Stimulated activated CD4-positive, alpha-beta T cell treated with anti-CD3 and anti-CD28 coated beads, Interleukin-1b, Interleukin-23, amount 100 ng/mL, for 24 hours (primary cell): Measurements from ENCODE around the gene ZNF212.
A peak's percentile ranks its signal among the peaks of the same experiment; 100 is the strongest.

Source experiments
- DNase-seq, 4 experiments: peaks; one replicate each; pipeline ENCODE4 v3.0.0-alpha.2; 2020; ENCODE audit warnings: low read depth in 4 of 4, low spot score in 1 of 4

Gene ZNF212

DNA sequence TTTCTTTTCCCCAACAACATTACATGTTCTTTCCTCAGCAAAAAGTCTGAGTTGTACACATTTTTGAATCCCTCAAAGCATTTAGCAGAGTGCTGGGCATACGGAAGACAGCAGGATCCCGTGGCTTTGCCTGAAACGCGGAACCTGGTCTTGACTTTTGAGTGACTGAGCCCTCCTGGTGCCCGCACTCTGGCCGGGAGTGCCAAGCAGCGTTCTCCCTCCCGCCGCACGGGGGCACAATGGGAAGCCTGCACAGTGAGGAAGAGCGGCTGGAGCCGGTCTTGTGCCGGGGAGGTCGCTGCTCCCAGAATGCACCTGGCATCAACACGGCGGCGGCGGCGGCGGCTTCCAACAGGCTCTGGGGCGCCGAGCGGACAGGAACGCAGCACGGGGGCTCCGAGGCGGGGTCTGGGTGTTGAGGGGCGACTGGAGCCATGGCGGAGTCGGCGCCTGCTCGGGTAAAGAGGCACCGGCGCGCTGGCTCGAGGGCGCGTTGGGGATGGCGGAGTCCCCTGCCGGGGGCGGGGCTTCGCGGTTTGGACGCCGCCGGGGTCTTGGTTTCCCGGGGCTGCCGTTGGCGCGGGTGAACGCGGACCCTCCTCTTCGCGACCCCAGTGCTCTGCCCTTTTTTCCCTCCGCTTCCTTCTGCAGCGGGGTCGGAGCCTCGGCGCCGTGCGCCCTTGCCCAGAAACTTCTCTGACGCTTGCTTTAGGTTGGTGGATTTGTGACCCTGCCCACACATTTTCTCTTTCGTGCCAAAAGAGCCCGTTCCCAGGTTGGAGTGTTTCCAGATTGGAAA is at the start of gene ZNF212:
TSS of gene ZNF212 (plus strand) at position 307 of the 799 bp plus-strand sequence. CDS start at position 435, 128 bp downstream.
- peak; percentile 77 to 86 (median 80) for DNase-seq

GRCh38 chr7:149191851-149192250 is 47.6 kb upstream of the ZNF212 start:
- DNase-seq = no peak

DNA sequence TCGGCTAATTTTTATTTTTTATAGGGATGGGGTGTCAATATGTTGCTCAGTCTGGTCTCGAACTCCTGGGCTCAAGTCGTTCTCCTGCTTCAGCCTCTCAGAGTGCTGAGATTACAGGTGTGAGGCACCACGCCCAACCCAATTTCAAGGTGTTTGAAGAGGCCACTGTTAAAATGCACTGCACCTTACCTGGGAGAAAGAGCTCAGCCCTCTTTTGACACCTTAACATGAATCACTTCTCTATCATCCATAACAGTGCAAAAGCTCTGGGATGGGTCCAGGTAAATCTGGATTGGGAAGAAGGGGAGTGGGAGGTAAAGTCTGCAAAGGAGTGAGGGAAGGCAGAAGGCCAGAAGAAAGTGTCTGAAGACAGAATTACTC is 44.7 kb upstream of the ZNF212 start:
- DNase-seq = no peak

- peak; percentile 48 to 80 (median 58) for DNase-seq
Measured at GRCh38 chr7:149195180-149196150, 44.0 kb upstream of the ZNF212 start, which contains the start of gene ZNF282. ZNF282 (plus strand) TSS chr7:149195546; CDS start chr7:149195590, 44 bp downstream.

DNA sequence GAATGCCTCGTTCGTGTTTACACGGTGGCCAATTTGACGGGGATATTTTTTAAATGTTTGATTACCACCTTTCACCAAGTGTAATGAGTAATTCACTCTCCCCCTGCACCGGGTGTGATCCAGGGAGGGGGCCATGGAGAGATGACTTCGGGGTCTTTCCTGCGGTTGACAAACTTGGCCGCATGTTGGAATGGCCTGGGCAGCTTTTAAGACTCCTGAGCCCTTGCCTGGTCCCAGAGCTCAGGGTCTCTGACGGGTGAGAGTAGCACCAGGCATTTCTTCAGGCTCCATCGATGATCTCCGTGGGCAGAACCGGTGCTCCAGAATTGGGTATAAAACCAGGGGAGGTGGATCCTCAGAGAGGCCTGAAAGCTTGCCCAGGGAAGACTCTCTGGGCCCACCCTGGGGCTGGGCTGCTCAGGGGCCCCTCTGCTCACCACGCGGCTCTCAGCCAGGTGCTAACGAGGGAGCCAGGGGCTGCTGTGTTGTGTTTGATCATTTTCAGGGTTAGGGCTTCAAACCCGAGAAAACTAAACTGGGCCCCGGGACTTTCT is 43.2 kb upstream of the ZNF212 start:
- no peak for DNase-seq

- DNase-seq = no peak
Measured at GRCh38 chr7:149196705-149197171, 42.7 kb upstream of the ZNF212 start.

- DNase-seq = no peak
Measured at GRCh38 chr7:149197675-149198074, 41.8 kb upstream of the ZNF212 start.

- no peak for DNase-seq
Measured at GRCh38 chr7:149198161-149198816, 41.2 kb upstream of the ZNF212 start.

DNA sequence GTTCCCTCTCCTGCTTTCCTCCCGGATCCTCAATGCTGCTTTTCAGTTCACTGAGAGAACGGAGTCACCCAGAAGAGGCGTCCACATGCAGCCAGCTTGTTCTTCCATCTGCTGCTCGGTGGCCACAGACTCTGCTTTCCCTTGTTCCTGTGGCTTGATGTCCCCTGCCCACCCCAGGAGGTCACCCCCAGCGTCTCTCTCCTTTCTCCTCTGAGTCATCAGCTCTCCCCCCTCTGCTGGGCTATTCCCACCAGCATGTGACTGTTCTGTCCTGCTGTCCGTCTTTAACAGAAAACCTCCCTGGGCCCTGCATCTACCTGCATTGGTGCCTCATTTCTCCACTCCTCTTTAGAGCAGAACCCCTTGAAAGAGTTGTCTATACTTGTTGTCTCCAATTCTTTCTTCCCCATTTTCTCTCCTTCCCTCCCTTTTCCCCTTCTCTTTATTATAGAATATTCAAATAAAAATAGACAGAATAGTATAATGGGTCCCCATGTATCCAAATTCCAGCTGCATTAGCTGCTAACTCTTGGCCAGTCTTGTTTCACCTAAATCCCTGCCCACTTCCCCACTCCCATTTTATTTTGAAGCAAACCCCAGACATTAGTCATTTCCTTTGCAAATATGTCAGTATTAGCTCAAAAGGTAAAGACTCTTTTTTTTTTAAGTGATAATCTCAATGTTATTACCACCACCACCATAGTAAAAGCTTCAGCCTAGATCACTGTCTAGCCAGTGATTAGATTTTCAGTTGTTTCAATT is 40.0 kb upstream of the ZNF212 start:
- DNase-seq = no peak

GRCh38 chr7:149202831-149203231 is 36.6 kb upstream of the ZNF212 start:
- no peak for DNase-seq

- no peak for DNase-seq
Measured at GRCh38 chr7:149205690-149206381, 33.6 kb upstream of the ZNF212 start.

DNA sequence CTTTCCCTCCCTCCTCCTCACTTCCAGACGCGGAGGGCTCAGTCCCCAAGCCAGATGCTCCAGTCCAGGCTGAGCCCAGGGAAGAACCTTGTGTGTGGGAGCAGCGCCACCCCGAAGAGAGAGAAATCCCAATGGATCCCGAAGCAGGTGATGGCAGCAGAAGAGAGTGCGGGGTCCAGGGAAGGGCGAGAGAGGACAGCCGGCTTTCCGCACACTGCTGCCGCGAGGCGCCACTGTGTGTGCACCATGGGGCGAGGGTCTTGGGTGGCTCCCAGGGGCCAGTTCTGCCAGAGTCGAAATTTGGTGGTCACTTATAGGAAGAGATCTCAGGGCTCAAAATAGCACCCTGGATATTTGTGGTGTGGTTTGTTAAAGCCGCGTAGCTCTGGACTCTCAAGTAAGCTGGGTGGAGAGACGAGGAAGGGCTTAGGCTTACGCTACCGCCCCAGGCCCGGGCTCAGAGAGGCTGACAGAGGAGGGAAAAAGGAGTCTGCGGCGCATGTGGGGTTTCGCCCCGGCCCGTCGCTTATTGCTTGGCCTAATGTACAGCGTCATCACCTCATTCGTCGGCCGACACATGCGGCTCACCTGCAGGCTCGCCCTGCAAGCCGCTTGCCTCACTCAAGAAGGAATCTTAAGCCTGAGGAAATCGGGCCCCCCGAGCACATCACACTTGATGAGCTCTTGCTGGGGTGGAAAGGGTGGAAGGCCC is 32.0 kb upstream of the ZNF212 start:
- DNase-seq = no peak

DNA sequence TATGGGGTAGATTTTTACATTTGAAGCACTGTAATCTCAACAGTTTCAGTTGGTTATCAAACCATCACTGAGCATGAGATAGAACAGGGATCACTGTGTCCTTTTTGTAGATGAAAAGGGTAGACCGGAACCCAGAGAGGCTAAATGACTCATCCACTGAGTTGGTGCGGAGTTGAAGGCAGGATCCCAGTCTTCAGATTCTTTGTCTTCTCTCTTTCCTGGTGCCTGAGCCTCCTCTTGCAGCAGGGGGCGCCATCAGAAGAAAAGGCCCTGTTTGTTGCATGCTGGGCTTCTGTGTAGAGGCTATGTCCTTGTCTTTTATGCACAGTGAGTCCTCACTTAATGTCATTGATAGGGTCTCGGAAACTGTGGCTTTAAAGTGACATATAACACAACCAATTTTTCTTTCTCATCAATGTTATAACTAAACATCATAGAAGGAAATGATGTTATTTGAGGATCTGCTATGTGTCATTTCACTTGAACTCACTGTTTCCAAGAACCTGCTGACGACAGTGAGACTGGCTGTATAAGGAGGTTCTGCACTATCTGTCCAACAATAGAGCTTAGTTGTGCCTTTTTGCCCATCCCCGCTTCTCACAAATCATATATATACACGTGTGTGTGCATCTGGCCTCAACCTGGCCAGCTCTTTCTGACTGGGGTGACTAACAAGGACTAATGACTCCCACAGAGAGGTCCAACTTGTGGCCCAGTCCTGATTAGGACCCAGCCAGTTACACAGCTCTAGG is 29.8 kb upstream of the ZNF212 start:
- peak; percentile 57 to 82 (median 66) for DNase-seq

- no peak for DNase-seq
Measured at GRCh38 chr7:149210551-149210950, 28.9 kb upstream of the ZNF212 start.

GRCh38 chr7:149214020-149214720 is 25.3 kb upstream of the ZNF212 start:
- DNase-seq = no peak

GRCh38 chr7:149216402-149216801 is 23.0 kb upstream of the ZNF212 start:
- DNase-seq = no peak

DNA sequence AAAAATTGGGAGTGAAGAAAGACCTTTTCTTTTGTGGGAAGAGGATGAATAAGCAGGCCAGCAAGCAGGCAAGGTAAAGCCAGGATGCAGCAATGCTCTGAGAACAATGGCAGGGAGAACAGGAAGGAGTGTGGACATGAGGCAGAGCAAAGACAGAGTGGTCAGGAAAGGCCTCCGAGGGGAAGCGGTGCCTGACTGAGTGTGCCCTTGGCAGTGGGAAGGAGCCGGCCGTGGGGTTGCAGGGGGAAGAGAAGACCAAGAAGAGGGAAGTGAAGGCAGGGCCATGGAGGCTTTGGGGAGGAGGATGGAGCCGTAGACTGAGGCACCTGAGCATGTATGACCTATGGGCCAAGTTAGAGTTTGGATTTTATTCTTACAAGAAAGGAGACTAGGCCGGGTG is 21.9 kb upstream of the ZNF212 start:
- no peak for DNase-seq
